Right lobe of liver (tissue), 4 donors: ENCODE measurements around the gene SPTBN1.

Source experiments
- CTCF ChIP-seq, 4 donors: fragments of 200-600 bp in 3 of 4; fragments of 450-650 bp in 1 of 4; IDR thresholded peaks; one replicate each; pipeline versions ENCODE4 v1.5.1 to v1.8.0; 2016 to 2022; ENCODE audit warnings: antibody characterized with exemption in 4 of 4, mild to moderate bottlenecking in 2 of 4
- POLR2A ChIP-seq: fragments of 450-650 bp; IDR thresholded peaks from one replicate; pipeline ENCODE4 v1.6.1; 2017; ENCODE audit warnings: antibody characterized with exemption, mild to moderate bottlenecking
- donor health status: DM: no; HTN: no; CAD: no.
- donor health status: DM: no; HTN: no; CAD: no.
- donor health status: DM: no; HTN: yes; CAD: no.

GRCh38 chr2:54619660-54620231, 163.6 kb downstream of the SPTBN1 start:
- TF ChIP-seq CTCF (IDR thresholded peaks at IDR 0.05), result no peak
- TF ChIP-seq POLR2A, result no peak
